Measurements from ENCODE around the gene LTF.

Gene LTF

DNA sequence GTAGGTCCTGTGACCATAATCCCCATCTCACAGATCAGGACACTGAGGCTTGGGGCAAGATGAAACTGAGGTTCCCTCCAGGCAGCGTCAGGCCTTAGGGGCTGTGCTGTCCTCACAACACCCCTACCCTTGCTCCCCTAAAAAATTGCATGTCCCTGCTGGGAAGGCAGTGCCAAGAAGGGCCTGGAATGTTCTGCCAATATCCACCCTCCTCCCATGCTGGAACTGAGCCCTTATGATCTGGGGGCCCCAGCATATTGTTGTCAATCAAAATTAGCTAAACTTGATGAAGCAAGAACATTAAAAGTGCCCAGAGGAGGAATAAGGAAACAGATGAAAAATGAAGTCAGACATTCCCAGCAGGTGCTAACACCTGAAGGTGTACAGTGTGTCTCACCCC is 19.7 kb upstream of the LTF start:
- TF ChIP-seq CTCF (IDR thresholded peaks at IDR 0.05; ENCODE audit: borderline replicate concordance, control extremely low read depth, extremely low read depth, insufficient read depth, missing control alignments), result no peak
- in situ Hi-C loops (cut with MboI; ENCODE audit: low sequenced_read_pairs, unreplicated experiment), result no loop called here

GRCh38 chr3:46483825-46484224 is 19.1 kb upstream of the LTF start:
- no peak for TF ChIP-seq CTCF (IDR thresholded peaks at IDR 0.05; ENCODE audit: borderline replicate concordance, control extremely low read depth, extremely low read depth, insufficient read depth, missing control alignments)
- in situ Hi-C loops (cut with MboI; ENCODE audit: low sequenced_read_pairs, unreplicated experiment), result no loop called here
- no peak for DNase-seq (ENCODE audit: low spot score)

More for the DNA sequence above, 19.7 kb upstream of the LTF start:
- no peak for DNase-seq (ENCODE audit: low spot score)

GRCh38 chr3:46482632-46483350 is 18.1 kb upstream of the LTF start:
- no peak for DNase-seq (ENCODE audit: low spot score)
- TF ChIP-seq CTCF (IDR thresholded peaks at IDR 0.05; ENCODE audit: borderline replicate concordance, control extremely low read depth, extremely low read depth, insufficient read depth, missing control alignments), result no peak
- in situ Hi-C loops (cut with MboI; ENCODE audit: low sequenced_read_pairs, unreplicated experiment), result no loop called here

DNA sequence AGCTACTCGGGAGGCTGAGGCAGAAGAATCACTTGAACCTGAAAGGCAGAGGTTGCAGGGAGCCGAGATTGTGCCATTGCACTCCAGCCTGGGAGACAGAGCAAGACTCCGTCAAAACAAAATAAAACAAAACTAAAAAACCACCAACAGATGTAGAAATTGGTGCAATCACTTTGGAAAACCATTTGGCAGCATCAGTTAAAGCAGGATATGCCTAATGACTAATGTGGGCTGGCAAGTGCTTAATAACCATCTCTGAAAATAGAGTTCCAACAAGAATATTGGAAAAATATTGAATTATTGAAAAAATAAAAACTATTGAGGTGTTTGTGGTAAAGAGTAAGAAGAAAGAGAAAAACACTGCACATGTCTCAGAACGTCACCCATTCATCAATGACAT is 16.9 kb upstream of the LTF start:
- in situ Hi-C loops (cut with MboI; ENCODE audit: low sequenced_read_pairs, unreplicated experiment), result no loop called here
- no peak for DNase-seq (ENCODE audit: low spot score)
- TF ChIP-seq CTCF (IDR thresholded peaks at IDR 0.05; ENCODE audit: borderline replicate concordance, control extremely low read depth, extremely low read depth, insufficient read depth, missing control alignments), result no peak

- no peak for TF ChIP-seq CTCF (IDR thresholded peaks at IDR 0.05; ENCODE audit: borderline replicate concordance, control extremely low read depth, extremely low read depth, insufficient read depth, missing control alignments)
- in situ Hi-C loops (cut with MboI; ENCODE audit: low sequenced_read_pairs, unreplicated experiment), result no loop called here
- DNase-seq (ENCODE audit: low spot score), result no peak
Measured at GRCh38 chr3:46480491-46481195, 15.9 kb upstream of the LTF start.

DNA sequence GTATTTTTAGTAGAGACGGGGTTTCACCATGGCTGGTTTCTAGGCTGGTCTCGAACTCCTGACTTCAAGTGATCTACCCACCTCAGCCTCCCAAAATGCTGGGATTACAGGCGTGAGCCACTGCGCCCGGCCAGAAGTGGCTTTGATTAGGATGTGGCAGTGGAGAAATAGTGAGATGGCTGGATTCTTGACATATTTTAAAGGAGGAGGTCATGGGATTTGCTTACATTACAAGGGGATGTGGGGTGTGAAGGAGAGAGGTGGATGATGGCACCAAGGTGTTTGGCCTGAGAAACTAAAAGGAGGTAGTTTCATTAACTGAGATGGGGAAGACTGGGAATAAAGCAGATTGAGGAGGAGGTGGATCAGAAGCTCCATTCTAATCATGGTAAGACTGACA is 15.0 kb upstream of the LTF start:
- no peak for TF ChIP-seq CTCF (IDR thresholded peaks at IDR 0.05; ENCODE audit: borderline replicate concordance, control extremely low read depth, extremely low read depth, insufficient read depth, missing control alignments)
- no peak for DNase-seq (ENCODE audit: low spot score)
- in situ Hi-C loops (cut with MboI; ENCODE audit: low sequenced_read_pairs, unreplicated experiment), result no loop called here

Data from GM13976 (cell line).